GM10266 (cell line): ENCODE measurements around the gene NT5M.

Experiments
- DNase-seq: peaks from one replicate; pipeline ENCODE4 v3.0.0; 2012; ENCODE audit errors: extremely low spot score
- CTCF ChIP-seq: IDR thresholded peaks from 2 replicates; pipeline ENCODE4 v1.5.1; 2012; ENCODE audit warnings: mild to moderate bottlenecking, low read depth; ENCODE audit not compliant: control insufficient read depth, insufficient read depth; ENCODE audit errors: missing control alignments

NT5M gene

GRCh38 chr17:17394494-17394893, 91.3 kb downstream of the NT5M start:
- no peak for TF ChIP-seq CTCF
- DNase-seq = no peak

DNA sequence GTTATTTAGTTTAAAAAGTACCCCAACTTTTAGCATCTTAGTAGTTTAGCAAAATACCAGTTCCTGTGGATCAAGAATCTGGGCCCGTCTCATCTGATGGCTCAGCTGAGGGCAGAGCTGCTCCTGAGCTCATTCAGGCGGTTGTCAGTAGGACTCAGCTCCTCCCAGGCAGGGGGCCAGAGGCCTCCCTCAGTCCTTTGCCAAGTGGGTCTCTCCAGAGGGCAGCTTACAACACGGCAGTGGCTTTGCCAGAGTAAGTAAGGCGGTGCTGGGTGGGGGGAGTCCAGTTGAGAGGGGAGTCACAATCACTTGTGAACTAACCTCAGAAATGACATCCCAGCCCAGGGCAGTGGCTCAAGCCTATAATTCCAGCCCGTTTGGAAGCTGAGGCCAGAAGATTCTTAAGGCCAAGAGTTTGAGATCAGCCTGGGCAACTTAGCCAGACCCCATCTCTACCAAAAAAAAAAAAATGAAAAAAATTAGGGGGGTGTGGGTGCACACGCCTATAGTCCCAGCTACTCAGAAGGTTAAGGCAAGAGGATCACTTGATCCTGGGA, 92.2 kb downstream of the NT5M start:
- TF ChIP-seq CTCF = no peak
- DNase-seq = no peak

GRCh38 chr17:17395885-17396284, 92.7 kb downstream of the NT5M start:
- no peak for TF ChIP-seq CTCF
- DNase-seq = no peak
